BLaER1 (cell line): ENCODE data around the gene HDAC8.
"Not testable (repeated sequence)": the region's sequence is repeated elsewhere in the genome, so short reads cannot be mapped to it uniquely, and the experiment has no call there.

Source experiments
- H3K27ac ChIP-seq: shearing (Covaris generic); formaldehyde crosslinking; 2 replicates; pipeline ENCODE4 v1.8.1; 2022
- H3K27me3 ChIP-seq: shearing (Covaris generic); formaldehyde crosslinking; 2 replicates; pipeline ENCODE4 v1.8.1; 2022
- H3K36me3 ChIP-seq: shearing (Covaris generic); formaldehyde crosslinking; 2 replicates; pipeline ENCODE4 v1.8.1; 2022
- H3K4me1 ChIP-seq: shearing (Covaris generic); formaldehyde crosslinking; 2 replicates; pipeline ENCODE4 v1.8.1; 2022
- H3K4me2 ChIP-seq: shearing (Covaris generic); formaldehyde crosslinking; 2 replicates; pipeline ENCODE4 v1.8.1; 2022
- H3K4me3 ChIP-seq: shearing (Covaris generic); formaldehyde crosslinking; 2 replicates; pipeline ENCODE4 v1.8.1; 2022
- H3K9ac ChIP-seq: shearing (Covaris generic); formaldehyde crosslinking; 2 replicates; pipeline ENCODE4 v1.8.1; 2022
- H3K9me3 ChIP-seq: shearing (Covaris generic); formaldehyde crosslinking; 2 replicates; pipeline ENCODE4 v1.8.1; 2022
- H4K20me1 ChIP-seq: shearing (Covaris generic); formaldehyde crosslinking; 2 replicates; pipeline ENCODE4 v1.8.1; 2022
- Cebpa-rat ChIP-seq: shearing (Covaris generic); IDR thresholded peaks from 2 replicates; pipeline ENCODE4 v1.8.1; 2022

HDAC8 gene

GRCh38 chrX:72540318-72540717, 32.3 kb downstream of the HDAC8 start:
- H3K4me1 ChIP-seq: no peaks in the 10 kb centered on the region
- no peak overlapping the region for H3K4me2 ChIP-seq
- peaks cover 65% of the 10 kb centered on the region for H4K20me1 ChIP-seq
- peaks cover 17% of the 10 kb centered on the region; the same call in 1 of the 2 replicates for H3K36me3 ChIP-seq
- H3K9me3 ChIP-seq: no peaks in the 10 kb centered on the region
- peaks cover 50% of the 10 kb centered on the region for H3K27me3 ChIP-seq
- no peak for TF ChIP-seq Cebpa-rat
- H3K4me3 ChIP-seq: no peak overlapping the region
- no peak overlapping the region for H3K27ac ChIP-seq
- no peak overlapping the region for H3K9ac ChIP-seq

- peaks cover 50% of the 10 kb centered on the region for H3K27me3 ChIP-seq
- no peak for TF ChIP-seq Cebpa-rat
- H3K27ac ChIP-seq: no peak overlapping the region
- peaks cover 16% of the 10 kb centered on the region; the same call in 1 of the 2 replicates for H3K36me3 ChIP-seq
- H3K9me3 ChIP-seq: no peaks in the 10 kb centered on the region
- H3K4me1 ChIP-seq: no peaks in the 10 kb centered on the region
- H4K20me1 ChIP-seq: peaks cover 65% of the 10 kb centered on the region
- H3K4me3 ChIP-seq: no peak overlapping the region
- no peak overlapping the region for H3K9ac ChIP-seq
- no peak overlapping the region for H3K4me2 ChIP-seq
Observed at GRCh38 chrX:72539822-72540221, 32.8 kb downstream of the HDAC8 start.

GRCh38 chrX:72536542-72536941, 36.1 kb downstream of the HDAC8 start:
- no peak overlapping the region for H3K4me3 ChIP-seq
- H3K9ac ChIP-seq: no peak overlapping the region
- H3K9me3 ChIP-seq: no peaks in the 10 kb centered on the region
- peaks cover 38% of the 10 kb centered on the region for H4K20me1 ChIP-seq
- 0 out of 2 replicates have a peak, but pooled peaks cover 7% of the 10 kb centered on the region for H3K36me3 ChIP-seq
- no peak overlapping the region for H3K4me2 ChIP-seq
- no peak for TF ChIP-seq Cebpa-rat
- H3K27ac ChIP-seq: no peak overlapping the region
- H3K27me3 ChIP-seq: peaks cover 52% of the 10 kb centered on the region
- H3K4me1 ChIP-seq: no peaks in the 10 kb centered on the region

- H4K20me1 ChIP-seq: peaks cover 7% of the 10 kb centered on the region; the same call in 1 of the 2 replicates
- no peak overlapping the region for H3K27ac ChIP-seq
- H3K4me1 ChIP-seq: no peaks in the 10 kb centered on the region
- no peak overlapping the region for H3K4me2 ChIP-seq
- H3K9ac ChIP-seq: no peak overlapping the region
- 0 out of 2 replicates have a peak, but pooled peaks cover 11% of the 10 kb centered on the region for H3K36me3 ChIP-seq
- no peak for TF ChIP-seq Cebpa-rat
- peaks cover 8% of the 10 kb centered on the region; the same call in 1 of the 2 replicates for H3K9me3 ChIP-seq
- H3K4me3 ChIP-seq: no peak overlapping the region
- peaks cover 82% of the 10 kb centered on the region for H3K27me3 ChIP-seq
Observed at GRCh38 chrX:72532366-72532765, 40.3 kb downstream of the HDAC8 start.

- Histone ChIP-seq H3K4me2 (no peak overlapping the region), H3K4me1 (no peaks in the 10 kb centered on the region), H3K27me3 (peaks cover 83% of the 10 kb centered on the region), H4K20me1 (peaks cover 24% of the 10 kb centered on the region; the same call in 1 of the 2 replicates), H3K36me3 (0 out of 2 replicates have a peak, but pooled peaks cover 5% of the 10 kb centered on the region), H3K9me3 (peaks cover 8% of the 10 kb centered on the region; the same call in 1 of the 2 replicates), H3K27ac (no peak overlapping the region), H3K9ac (no peak overlapping the region), H3K4me3 (no peak overlapping the region)
- TF ChIP-seq Cebpa-rat: no peak
Observed at GRCh38 chrX:72526534-72527508, 45.8 kb downstream of the HDAC8 start.

GRCh38 chrX:72498782-72499181, 73.9 kb downstream of the HDAC8 start:
- no peak for TF ChIP-seq Cebpa-rat
- peaks cover 79% of the 10 kb centered on the region for H3K27me3 ChIP-seq

GRCh38 chrX:72495046-72495445, 77.6 kb downstream of the HDAC8 start:
- no peak overlapping the region for H3K4me2 ChIP-seq
- no peak overlapping the region for H3K4me3 ChIP-seq
- no peak overlapping the region for H3K27ac ChIP-seq
- H3K4me1 ChIP-seq: no peaks in the 10 kb centered on the region; the same call in 1 of the 2 replicates
- no peak for TF ChIP-seq Cebpa-rat
- peaks cover 29% of the 10 kb centered on the region for H4K20me1 ChIP-seq
- peaks cover 12% of the 10 kb centered on the region for H3K9me3 ChIP-seq
- H3K27me3 ChIP-seq: peaks cover 67% of the 10 kb centered on the region
- peaks cover 17% of the 10 kb centered on the region; the same call in 1 of the 2 replicates for H3K36me3 ChIP-seq
- no peak overlapping the region for H3K9ac ChIP-seq

More at GRCh38 chrX:72498782-72499181, 73.9 kb downstream of the HDAC8 start:
- Histone ChIP-seq H3K9ac (no peak overlapping the region), H3K27ac (no peak overlapping the region), H4K20me1 (peaks cover 29% of the 10 kb centered on the region), H3K4me2 (no peak overlapping the region), H3K9me3 (peaks cover 28% of the 10 kb centered on the region), H3K4me1 (no peaks in the 10 kb centered on the region; the same call in 1 of the 2 replicates), H3K4me3 (no peak overlapping the region), H3K36me3 (0 out of 2 replicates have a peak, but pooled peaks cover 5% of the 10 kb centered on the region)

GRCh38 chrX:72492499-72492898, 80.1 kb downstream of the HDAC8 start:
- Histone ChIP-seq H3K4me2 (no peak overlapping the region), H3K9ac (no peak overlapping the region), H3K4me1 (no peaks in the 10 kb centered on the region), H3K27me3 (peaks cover 66% of the 10 kb centered on the region), H3K36me3 (peaks cover 35% of the 10 kb centered on the region), H3K9me3 (no peaks in the 10 kb centered on the region), H3K27ac (no peak overlapping the region), H4K20me1 (peaks cover 20% of the 10 kb centered on the region; the same call in 1 of the 2 replicates), H3K4me3 (no peak overlapping the region)
- TF ChIP-seq Cebpa-rat: no peak

GRCh38 chrX:72490221-72490620, 82.4 kb downstream of the HDAC8 start:
- not testable (repeated sequence) for H3K4me3 ChIP-seq, H3K4me2 ChIP-seq, H3K9me3 ChIP-seq, H3K4me1 ChIP-seq, H3K27ac ChIP-seq, H3K9ac ChIP-seq, H4K20me1 ChIP-seq
- Histone ChIP-seq H3K27me3 (peaks cover 70% of the 10 kb centered on the region), H3K36me3 (peaks cover 43% of the 10 kb centered on the region)

- 0 out of 2 replicates have a peak, but pooled peaks cover 9% of the 10 kb centered on the region for H3K9me3 ChIP-seq
- no peak for TF ChIP-seq Cebpa-rat
- H3K27ac ChIP-seq: no peak overlapping the region
- no peak overlapping the region for H3K4me3 ChIP-seq
- H3K27me3 ChIP-seq: peaks cover 59% of the 10 kb centered on the region
- no peak overlapping the region for H3K4me2 ChIP-seq
- H3K36me3 ChIP-seq: peaks cover 49% of the 10 kb centered on the region
- H4K20me1 ChIP-seq: no peaks in the 10 kb centered on the region
- no peak overlapping the region for H3K9ac ChIP-seq
- no peaks in the 10 kb centered on the region for H3K4me1 ChIP-seq
Observed at GRCh38 chrX:72487661-72488060, 85.0 kb downstream of the HDAC8 start.
